Colonic mucosa (tissue), 4 donors: ENCODE measurements around the gene P2RX5. TPM values are rescaled to one million over a fixed set of nuclear protein-coding genes. Genes with fewer than 3 reads are reported as not detected.

Experiments used
- DNase-seq: peaks from one replicate; pipeline ENCODE4 v3.0.0-alpha.2; 2020
- H3K27ac ChIP-seq: fragments of 200-600 bp; one replicate; pipeline ENCODE4 v1.8.0; 2021
- H3K27me3 ChIP-seq: fragments of 200-600 bp; one replicate; pipeline ENCODE4 v1.8.0; 2021
- H3K36me3 ChIP-seq: fragments of 200-600 bp; one replicate; pipeline ENCODE4 v1.8.0; 2021
- H3K4me1 ChIP-seq: fragments of 200-600 bp; one replicate; pipeline ENCODE4 v1.8.0; 2021; ENCODE audit warnings: mild to moderate bottlenecking
- H3K4me3 ChIP-seq: fragments of 200-600 bp; one replicate; pipeline ENCODE4 v1.8.0; 2021
- H3K9ac ChIP-seq, 2 donors: one replicate each; pipeline ENCODE4 v1.7.0; 2013; ENCODE audit warnings: control low read depth in 2 of 2, low read depth in 2 of 2, low read length in 2 of 2
- H3K9me3 ChIP-seq: fragments of 200-600 bp; one replicate; pipeline ENCODE4 v1.8.0; 2021
- CTCF ChIP-seq: fragments of 200-600 bp; IDR thresholded peaks from one replicate; pipeline ENCODE4 v1.8.0; 2022; ENCODE audit warnings: antibody characterized with exemption, mild to moderate bottlenecking
- intact Hi-C: fragments of 100-400 bp; cut with DNase I; formaldehyde crosslinking; loops from one replicate; pipeline ENCODE4 v1.14.1; 2022
- total RNA-seq, 2 donors: library from RNA; stranded (reverse); fragmentation: NEBNext Ultra II Directional in 1 of 2; extraction: Animal tissue kit (Norgen Biotek cat#: 25700) in 1 of 2; gene quantifications; one replicate each; pipeline ENCODE4 v1.2.1, GENCODE V29; 2021
- donor health status: healthy.
- donor health status: DM: no; HTN: no; CAD: no.
- donor health status: DM: no; HTN: no; CAD: no.

P2RX5 gene
- total RNA-seq, 2 donors from 2014 or later = 0.93 to 1.5 TPM

GRCh38 chr17:3647769-3648555 lies 48.0 kb downstream of the P2RX5 start:
- intact Hi-C loops = loop anchor here (5.0 to 10.0 kb wide), 2 partner anchors 113 to 601 kb away; no protein-coding TSS in a partner anchor
- no peak overlapping the region for H3K4me3 ChIP-seq
- peak; percentile 41 for TF ChIP-seq CTCF
- DNase-seq = peak; percentile 51
- H3K9me3 ChIP-seq = no peaks in the 10 kb centered on the region
- H3K27ac ChIP-seq = no peak overlapping the region
- H3K36me3 ChIP-seq = no peaks in the 10 kb centered on the region
- no peaks in the 10 kb centered on the region for H3K27me3 ChIP-seq
- no peaks in the 10 kb centered on the region for H3K4me1 ChIP-seq
- no peak overlapping the region for H3K9ac ChIP-seq

- Histone ChIP-seq H3K9me3 (no peaks in the 10 kb centered on the region), H3K9ac (no peak overlapping the region), H3K4me3 (no peak overlapping the region), H3K27me3 (no peaks in the 10 kb centered on the region), H3K4me1 (no peaks in the 10 kb centered on the region), H3K27ac (no peak overlapping the region), H3K36me3 (no peaks in the 10 kb centered on the region)
- no peak for TF ChIP-seq CTCF
- intact Hi-C loops = loop anchor here (5.0 to 10.0 kb wide), 2 partner anchors 112 to 600 kb away; no protein-coding TSS in a partner anchor
- DNase-seq = no peak
Observed at GRCh38 chr17:3647251-3647650, 48.7 kb downstream of the P2RX5 start.

GRCh38 chr17:3645310-3645709 lies 50.6 kb downstream of the P2RX5 start:
- no peak overlapping the region for H3K27ac ChIP-seq
- H3K4me3 ChIP-seq = no peak overlapping the region
- no peaks in the 10 kb centered on the region for H3K27me3 ChIP-seq
- TF ChIP-seq CTCF = no peak
- intact Hi-C loops = loop anchor here (5.0 to 10.0 kb wide), 2 partner anchors 111 to 598 kb away; no protein-coding TSS in a partner anchor
- DNase-seq = no peak
- no peaks in the 10 kb centered on the region for H3K9me3 ChIP-seq
- H3K36me3 ChIP-seq = no peaks in the 10 kb centered on the region
- no peaks in the 10 kb centered on the region for H3K4me1 ChIP-seq
- no peak overlapping the region for H3K9ac ChIP-seq

GRCh38 chr17:3643889-3644349 lies 52.0 kb downstream of the P2RX5 start:
- Histone ChIP-seq H3K9me3 (no peaks in the 10 kb centered on the region), H3K27ac (no peak overlapping the region), H3K36me3 (no peaks in the 10 kb centered on the region), H3K4me1 (no peaks in the 10 kb centered on the region), H3K4me3 (no peak overlapping the region), H3K27me3 (no peaks in the 10 kb centered on the region), H3K9ac (no peak overlapping the region)
- TF ChIP-seq CTCF = no peak
- intact Hi-C loops = loop anchor here (10.0 kb wide), 1 partner anchor 109 kb away; no protein-coding TSS in a partner anchor
- no peak for DNase-seq

GRCh38 chr17:3641717-3642486 lies 54.1 kb downstream of the P2RX5 start:
- no peak overlapping the region for H3K9ac ChIP-seq
- no peak for TF ChIP-seq CTCF
- intact Hi-C loops = loop anchor here (10.0 kb wide), 1 partner anchor 107 kb away; no protein-coding TSS in a partner anchor
- no peak for DNase-seq
- no peaks in the 10 kb centered on the region for H3K27me3 ChIP-seq
- H3K36me3 ChIP-seq = no peaks in the 10 kb centered on the region
- no peak overlapping the region for H3K4me3 ChIP-seq
- H3K27ac ChIP-seq = no peak overlapping the region
- H3K4me1 ChIP-seq = no peaks in the 10 kb centered on the region
- no peaks in the 10 kb centered on the region for H3K9me3 ChIP-seq
